HCT116 (cell line): ENCODE results near the gene ATXN7L1.

Source experiments
- EZH2 ChIP-seq: fragments of 200-600 bp; sonication (generic); IDR thresholded peaks from 2 replicates; pipeline ENCODE4 v1.6.1; 2017; ENCODE audit warnings: antibody characterized with exemption, mixed run types
- POLR2A ChIP-seq: IDR thresholded peaks from 2 replicates; pipeline ENCODE4 v1.7.0; 2011; ENCODE audit warnings: borderline replicate concordance; ENCODE audit not compliant: insufficient read depth, insufficient read length; ENCODE audit errors: extremely low read depth

DNA sequence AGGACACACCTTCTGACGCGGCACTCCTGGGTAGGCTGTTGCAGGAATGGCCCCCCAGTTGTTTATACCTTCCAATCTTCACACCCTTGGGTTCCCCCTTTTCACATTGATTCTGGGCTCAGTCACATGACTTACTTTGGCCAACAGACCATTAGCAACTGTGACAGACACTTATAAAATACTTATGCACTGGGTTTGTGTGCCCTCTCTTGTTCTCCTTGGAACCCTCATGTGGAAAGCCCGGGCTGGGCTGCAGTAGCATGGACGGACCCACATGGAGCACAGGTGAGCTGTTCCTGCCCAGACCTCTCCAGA lies 69.0 kb downstream of the ATXN7L1 start:
- TF ChIP-seq POLR2A (no peak), EZH2 (no peak)
